ENCODE data around the gene LIAS.
"Not testable (repeated sequence)": the region's sequence is repeated elsewhere in the genome, so short reads cannot be mapped to it uniquely, and the experiment has no call there.

LIAS gene

DNA sequence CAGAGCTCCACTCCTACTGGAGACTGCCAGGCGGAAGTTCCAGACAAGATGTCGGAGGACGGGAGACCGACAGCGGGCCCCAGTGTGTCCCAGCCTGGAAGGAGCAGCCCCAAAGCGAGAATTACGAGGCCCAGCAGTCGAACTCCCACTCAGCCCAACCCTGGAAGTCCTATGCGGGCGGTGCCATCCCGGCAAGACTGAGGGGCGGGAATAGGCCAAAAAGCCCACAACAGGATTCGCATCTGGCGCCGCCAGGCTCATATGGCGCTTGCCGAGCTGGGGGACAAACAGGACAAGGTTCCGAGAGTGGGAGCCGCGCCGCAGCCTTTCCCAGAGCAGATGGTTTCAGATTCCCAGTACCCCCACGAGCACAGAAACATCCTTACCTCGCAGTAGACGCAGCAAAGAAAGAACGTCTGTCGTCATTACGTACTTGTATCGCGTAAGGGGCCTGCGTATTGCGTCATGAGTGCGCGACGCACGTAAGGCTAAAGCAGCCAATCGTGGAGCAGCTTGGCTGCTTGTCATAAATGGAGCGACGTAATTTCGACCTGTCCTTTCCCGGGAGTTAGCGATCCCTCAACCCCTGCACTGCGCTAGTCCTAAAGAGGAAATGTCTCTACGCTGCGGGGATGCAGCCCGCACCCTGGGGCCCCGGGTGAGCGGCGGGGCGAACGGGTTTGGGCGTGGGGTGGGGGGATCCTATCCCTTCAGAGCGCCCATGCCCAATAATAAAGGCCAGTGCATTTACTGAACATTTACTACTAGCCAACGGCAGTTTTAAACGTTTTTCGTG is at the start of gene LIAS, which contains the start of gene RPL9:
LIAS (plus strand) TSS at position 552 of the 796 bp plus-strand sequence; CDS start at position 614, 62 bp downstream.
RPL9 (minus strand) TSS at position 418 of the 796 bp plus-strand sequence. CDS start 483 bp downstream, outside the sequence.
- DNase-seq (ENCODE audit: low read depth in 2 of 2): peak; percentile 76 to 86

DNA sequence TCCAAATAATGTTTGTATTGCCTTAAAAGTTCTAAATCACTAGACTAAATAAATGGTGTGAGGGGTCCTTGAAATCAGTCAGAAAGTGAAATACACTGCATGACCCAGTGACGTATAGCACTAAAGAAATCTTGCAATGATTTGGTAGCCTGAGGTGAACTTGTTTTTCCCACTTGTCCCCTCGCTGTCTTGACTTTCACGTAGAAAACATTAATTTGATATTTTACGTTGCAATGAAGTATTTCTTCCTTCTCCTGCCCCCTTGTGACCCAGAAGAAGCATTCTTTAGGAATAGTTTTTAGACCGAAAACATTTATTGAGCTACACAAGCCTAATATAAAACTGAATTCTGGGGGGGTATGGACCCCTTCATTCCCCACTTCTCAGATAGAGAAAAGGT is 48.4 kb upstream of the LIAS start:
- DNase-seq (ENCODE audit: low read depth in 2 of 2): no peak

- DNase-seq (ENCODE audit: low read depth in 2 of 2): not testable (repeated sequence)
Observed at GRCh38 chr4:39411561-39411960, 47.3 kb upstream of the LIAS start.

DNA sequence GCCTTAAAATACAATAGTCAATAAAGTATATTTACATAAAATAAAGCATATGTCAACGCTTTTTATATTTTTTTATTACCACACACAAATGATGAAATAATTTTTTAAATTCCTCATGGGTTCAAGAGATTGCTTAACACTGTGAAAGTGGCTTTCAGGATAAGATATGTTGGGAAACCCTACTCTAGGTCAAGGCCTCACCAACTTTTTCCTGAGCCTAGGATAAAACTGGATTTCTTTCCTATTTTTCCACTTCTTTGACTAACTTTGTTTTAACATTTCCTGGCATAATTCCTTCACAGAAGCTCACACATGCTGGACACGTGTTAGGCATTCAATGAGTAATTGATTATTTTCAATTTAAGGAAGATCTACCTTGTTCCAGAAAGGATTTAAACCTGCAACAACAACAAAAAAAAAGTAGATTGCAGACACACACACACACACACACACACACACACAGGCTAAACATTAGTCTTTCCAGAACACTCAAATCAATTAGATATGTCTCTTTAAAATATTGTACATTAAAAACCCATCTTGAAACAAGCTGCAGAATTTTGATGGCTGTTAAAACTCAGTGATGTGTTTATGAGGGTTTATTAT is 43.1 kb upstream of the LIAS start:
- DNase-seq (ENCODE audit: low read depth in 2 of 2): no peak

DNA sequence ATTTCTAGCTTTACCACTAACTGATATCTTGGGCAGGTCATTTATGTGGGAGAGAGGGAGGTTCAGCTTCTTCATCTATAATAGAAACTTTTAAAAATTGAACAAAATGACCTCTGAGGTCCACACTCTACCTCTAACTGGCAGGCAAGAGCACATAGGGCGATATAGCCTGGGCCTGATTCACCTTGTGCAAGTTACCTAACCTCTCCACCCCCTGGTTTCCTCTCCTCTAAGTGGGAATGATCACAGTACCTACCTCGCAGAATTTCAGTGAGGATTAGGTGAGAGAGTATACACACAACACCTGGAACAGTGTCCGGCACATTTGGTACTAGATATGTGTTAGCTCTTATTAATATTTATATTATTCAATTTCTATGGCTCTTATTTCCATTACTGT is 36.6 kb upstream of the LIAS start:
- no peak for DNase-seq (ENCODE audit: low read depth in 2 of 2)

DNA sequence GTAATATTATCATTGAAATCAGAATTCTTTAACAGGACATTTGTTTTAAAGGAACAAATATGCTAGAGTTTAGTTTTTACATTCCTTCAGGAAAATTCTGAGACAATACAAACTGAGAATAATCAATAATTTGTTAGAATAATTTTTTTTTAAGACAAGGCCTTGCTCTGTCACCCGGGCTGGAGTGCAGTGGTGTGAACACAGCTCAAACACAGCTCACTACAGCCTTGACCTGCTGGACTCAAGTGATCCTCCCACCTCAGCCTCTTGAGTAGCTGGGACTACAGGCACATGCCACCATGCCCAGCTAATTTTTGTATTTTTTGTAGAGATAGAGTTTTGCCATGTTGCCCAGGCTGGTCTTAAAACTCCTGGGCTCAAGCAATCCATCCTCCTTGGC is 33.6 kb upstream of the LIAS start:
- not testable (repeated sequence) for DNase-seq (ENCODE audit: low read depth in 2 of 2)

DNA sequence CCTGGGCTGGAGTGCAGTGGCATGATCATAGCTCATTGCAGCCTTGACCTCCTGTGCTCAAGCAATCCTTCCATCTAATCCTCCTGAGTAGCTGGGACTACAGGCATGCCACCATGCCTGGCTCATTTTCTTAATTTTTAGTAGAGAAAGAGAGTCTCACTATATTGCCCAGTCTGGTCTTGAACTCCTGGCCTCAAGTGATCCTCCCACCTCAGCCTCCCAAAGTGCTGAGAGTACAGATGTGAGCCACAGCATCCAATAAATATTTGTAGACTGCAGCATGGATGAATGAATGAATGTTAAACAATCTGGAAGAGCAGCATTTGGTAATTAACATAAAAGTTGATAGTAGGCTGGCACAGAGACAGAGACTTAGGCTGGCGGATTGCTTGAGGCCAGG is 32.1 kb upstream of the LIAS start:
- no peak for DNase-seq (ENCODE audit: low read depth in 2 of 2)

- DNase-seq (ENCODE audit: low read depth in 2 of 2): no peak
Observed at GRCh38 chr4:39427520-39428114, 31.2 kb upstream of the LIAS start.

GRCh38 chr4:39429476-39430334 is 29.2 kb upstream of the LIAS start:
- DNase-seq (ENCODE audit: low read depth in 2 of 2): no peak

GRCh38 chr4:39433878-39434492 is 24.9 kb upstream of the LIAS start:
- no peak for DNase-seq (ENCODE audit: low read depth in 2 of 2)

DNA sequence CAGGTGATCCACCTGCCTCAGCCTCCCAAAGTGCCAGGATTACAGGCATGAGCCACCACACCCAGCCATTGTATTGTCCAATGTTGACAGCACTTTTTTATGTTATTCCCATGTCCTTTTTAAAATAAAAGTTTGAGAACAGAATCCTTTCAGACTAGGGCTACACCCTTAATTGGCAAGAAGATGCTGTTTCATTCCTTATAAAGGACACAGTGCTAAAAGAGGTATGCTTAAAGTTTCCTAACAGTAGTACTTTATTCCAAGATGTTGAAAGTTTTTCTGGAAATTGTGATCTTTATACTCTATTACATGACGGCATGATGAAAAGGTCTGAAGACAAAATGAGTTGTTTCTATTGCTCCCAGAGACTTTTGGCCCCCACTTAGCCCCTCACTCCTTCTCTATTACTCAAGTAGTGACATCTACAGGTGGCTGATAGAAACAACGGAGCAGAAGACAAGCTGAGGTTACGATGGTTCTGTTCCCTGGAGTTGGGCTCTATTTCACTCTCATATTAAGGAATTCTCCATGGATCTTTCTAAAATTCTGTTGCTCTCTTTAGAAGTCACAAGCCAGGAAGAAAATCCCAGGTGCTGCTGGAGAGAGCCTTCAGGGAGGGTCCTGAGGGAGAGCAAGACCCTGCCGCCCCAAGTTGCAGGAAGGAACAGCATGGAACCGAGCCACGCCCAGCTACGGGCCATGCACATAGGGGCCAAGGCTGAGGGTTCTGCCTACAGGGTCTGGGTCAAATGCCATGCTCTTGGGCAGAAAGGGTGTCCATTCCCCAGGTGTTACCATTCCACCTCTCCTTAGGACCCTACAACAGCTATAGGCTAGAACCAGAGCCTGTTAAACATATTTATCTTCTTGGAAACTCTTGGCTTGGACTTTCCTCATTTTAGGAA is 22.9 kb upstream of the LIAS start:
- no peak for DNase-seq (ENCODE audit: low read depth in 2 of 2)

GRCh38 chr4:39441593-39441992 is 17.3 kb upstream of the LIAS start:
- DNase-seq (ENCODE audit: low read depth in 2 of 2): no peak

GRCh38 chr4:39442998-39443397 is 15.9 kb upstream of the LIAS start:
- DNase-seq (ENCODE audit: low read depth in 2 of 2): no peak

- no peak for DNase-seq (ENCODE audit: low read depth in 2 of 2)
Observed at GRCh38 chr4:39446483-39446841, 12.4 kb upstream of the LIAS start.

GRCh38 chr4:39446842-39447573 is 11.8 kb upstream of the LIAS start:
- DNase-seq (ENCODE audit: low read depth in 2 of 2): peak; percentile 28 to 35

DNA sequence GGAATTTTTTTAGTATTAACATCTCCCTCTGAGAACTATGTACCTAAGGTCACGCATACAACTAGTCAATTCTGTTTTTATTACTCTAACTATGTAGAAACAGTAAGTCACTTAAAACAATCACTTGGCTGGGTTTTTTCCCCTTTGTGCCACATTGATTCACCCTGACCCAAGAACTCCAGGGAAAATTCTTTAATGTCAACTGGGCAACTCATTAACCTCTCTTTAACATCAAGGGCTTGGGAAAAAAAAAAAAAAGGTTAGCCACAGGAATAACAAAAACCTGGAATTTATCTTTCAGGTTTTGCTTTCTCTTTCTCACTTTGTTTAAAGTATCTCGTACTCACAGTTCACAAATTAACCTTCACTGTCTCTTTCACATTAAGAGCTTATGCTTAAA is 8.2 kb upstream of the LIAS start:
- no peak for DNase-seq (ENCODE audit: low read depth in 2 of 2)

- DNase-seq (ENCODE audit: low read depth in 2 of 2): no peak
Observed at GRCh38 chr4:39451423-39452023, 7.3 kb upstream of the LIAS start.

GRCh38 chr4:39452153-39452859 is 6.5 kb upstream of the LIAS start:
- no peak for DNase-seq (ENCODE audit: low read depth in 2 of 2)
